Right hindlimb (tissue), 1 donor: ENCODE measurements around the gene DUOXA2.

Source experiments
- DNase-seq: peaks from one replicate; pipeline ENCODE4 v3.0.0-alpha.2; 2018

The DUOXA2 gene

DNA sequence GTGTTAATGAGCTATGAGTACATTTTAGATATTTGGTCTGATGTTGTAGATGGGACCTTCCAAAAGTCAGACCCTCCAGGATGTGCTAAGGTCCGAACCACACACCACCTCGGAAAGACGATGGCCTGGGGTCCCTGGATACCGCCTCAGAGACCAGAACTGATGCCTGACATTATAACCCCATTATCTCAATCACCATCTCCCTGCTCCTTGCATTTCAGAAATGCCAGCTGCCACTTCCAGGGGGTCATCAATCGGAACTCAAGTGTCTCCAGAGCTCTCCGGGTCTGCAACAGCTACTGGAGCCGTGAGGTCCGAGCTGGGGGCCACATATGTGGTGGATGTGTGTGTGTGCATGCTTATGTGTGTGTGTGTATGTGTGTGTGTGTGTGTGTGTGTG is 23.6 kb downstream of the DUOXA2 start:
- no peak for DNase-seq

GRCh38 chr15:45138814-45139765 is 25.0 kb downstream of the DUOXA2 start:
- DNase-seq, result no peak

DNA sequence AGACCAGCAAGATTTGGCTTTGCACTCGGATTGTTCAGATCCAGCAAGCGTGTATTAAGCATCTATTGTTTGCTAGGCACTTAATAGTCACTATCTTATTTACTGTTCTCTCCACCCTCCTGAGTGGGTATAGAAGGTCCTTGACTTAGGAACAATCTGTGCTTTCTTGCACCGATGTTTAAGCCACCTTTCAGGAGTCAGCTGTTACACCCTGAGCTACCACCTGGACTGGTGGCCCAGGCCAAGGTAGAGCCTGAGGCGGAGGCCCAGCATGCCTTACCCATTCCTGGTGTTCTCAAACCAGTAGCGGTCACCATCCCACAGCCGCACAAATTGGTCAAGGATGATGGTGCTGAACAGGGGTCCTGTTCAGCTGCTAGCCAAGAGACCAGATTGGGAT is 25.6 kb downstream of the DUOXA2 start:
- DNase-seq, result no peak

GRCh38 chr15:45140557-45141250 is 26.6 kb downstream of the DUOXA2 start:
- DNase-seq, result no peak

GRCh38 chr15:45141386-45141785 is 27.3 kb downstream of the DUOXA2 start:
- no peak for DNase-seq

DNA sequence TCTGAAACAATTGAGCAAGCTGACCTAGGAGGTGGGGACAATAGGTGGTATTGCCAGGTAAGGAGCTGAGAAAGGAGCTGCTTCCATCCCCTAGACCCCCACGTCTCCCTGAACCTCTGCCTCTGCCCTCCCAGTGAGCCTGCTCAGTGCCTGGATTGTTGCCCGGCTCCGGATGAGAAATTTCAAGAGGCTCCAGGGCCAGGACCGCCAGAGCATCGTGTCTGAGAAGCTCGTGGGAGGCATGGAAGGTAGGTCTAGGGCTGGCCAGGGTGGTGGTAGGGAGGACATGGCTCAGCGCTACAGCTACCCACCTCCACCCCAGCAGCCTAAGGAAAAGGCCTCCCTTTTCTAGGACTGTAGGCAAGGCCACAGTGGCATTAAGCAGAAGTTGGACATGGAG is 28.9 kb downstream of the DUOXA2 start:
- no peak for DNase-seq

DNA sequence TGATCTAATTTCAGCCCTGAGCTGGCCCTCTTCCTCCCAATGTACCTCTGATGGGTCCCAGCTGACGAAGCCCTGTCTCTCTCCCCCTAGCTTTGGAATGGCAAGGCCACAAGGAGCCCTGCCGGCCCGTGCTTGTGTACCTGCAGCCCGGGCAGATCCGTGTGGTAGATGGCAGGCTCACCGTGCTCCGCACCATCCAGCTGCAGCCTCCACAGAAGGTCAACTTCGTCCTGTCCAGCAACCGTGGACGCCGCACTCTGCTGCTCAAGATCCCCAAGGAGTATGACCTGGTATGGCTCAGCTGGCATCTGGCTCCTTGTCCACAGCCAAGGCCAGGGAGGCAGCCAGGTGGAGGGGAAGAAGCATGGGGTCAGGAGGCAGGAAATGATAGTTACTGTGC is 29.8 kb downstream of the DUOXA2 start:
- no peak for DNase-seq

DNA sequence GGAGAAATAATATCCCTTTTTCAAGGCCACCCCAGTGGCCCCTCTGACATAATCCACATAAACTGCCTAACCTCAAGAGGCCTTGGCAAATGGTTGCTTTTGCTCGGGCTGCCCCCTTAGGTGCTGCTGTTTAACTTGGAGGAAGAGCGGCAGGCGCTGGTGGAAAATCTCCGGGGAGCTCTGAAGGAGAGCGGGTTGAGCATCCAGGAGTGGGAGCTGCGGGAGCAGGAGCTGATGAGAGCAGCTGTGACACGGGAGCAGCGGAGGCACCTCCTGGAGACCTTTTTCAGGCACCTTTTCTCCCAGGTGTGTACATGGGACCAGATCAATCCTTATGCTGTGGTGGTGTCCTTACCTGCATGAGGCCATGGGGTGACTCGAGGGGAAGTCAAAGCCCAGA is 30.6 kb downstream of the DUOXA2 start:
- DNase-seq, result no peak

DNA sequence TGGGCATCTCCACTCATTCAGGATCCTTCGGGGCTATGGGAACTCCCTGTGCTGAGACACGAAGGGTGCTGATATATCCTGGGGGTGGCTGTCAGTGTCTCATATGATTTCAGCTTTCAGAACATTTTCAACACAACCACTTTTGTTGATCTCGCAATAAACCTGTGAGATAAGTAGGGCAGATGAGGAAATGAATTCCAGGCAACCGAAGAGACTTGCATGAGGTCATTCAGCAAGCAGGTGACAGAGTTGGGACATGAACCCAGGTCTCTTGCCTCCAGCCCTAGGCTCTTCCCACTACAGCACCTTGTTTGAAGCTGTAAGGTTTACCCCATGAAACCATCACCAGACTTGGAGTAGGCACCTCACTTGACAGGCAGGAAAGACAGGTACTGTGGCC is 32.3 kb downstream of the DUOXA2 start:
- DNase-seq, result no peak

GRCh38 chr15:45147606-45148005 is 33.5 kb downstream of the DUOXA2 start:
- no peak for DNase-seq

DNA sequence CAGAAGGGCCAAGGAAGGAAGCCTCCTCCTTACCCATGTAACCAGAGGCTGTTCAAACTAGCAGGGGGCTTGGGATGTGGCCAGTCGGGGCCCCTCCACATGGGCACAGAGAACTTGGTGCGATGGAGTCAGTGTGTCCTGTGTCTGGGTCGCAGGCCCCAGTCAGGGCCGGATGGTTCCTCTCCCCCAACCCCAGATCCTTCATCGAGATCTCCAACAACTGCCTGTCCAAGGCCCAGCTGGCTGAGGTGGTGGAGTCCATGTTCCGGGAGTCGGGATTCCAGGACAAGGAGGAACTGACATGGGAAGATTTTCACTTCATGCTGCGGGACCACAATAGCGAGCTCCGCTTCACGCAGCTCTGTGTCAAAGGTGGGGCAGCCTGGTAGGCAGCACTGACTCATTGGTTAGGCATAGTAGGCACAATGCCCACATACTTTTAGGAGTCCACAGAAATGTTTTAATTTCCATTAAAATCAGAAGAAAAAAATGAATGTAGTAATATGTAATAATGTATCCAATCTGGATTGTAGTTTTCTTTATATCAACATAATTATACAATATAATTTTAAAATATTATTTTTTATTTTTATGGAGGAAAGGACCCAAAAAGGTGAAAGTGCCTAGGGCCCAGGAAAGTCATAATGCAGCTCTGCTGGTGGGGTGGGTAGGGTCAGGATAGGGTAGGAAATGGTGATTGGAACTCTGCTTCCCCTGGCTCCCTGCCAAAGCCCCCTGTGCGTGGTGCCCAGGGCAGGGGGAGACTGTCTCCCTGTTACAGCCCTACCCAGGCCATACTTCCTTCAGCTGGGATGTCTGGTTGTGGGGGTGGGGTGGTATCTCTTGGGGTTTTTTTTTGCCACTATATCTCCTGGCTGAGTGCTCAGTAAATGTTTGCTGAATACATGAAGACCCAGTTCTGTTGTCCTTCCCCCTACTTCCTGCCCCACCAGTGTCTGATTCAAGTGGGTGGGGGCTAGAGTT is 34.2 kb downstream of the DUOXA2 start:
- DNase-seq, result no peak

DNA sequence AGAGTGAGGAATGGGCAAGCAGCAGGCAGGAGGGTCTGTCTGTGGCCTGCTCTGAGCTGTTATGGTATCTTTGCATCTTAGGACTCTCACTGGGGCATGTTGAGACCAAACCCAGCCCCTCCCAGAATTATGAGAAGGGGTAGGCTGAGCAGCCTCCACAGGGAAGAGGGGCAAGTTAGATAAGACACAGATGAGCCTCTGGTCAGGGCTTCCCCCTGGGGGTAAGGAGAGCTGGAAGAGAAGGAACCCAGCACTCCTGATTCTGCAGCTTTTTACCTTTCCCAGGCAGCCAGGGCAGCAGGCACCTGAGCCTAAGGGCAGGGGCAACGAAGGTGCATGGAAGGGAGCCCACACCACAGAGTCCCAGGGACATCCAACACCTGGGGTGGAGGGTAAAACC is 34.9 kb downstream of the DUOXA2 start:
- no peak for DNase-seq

DNA sequence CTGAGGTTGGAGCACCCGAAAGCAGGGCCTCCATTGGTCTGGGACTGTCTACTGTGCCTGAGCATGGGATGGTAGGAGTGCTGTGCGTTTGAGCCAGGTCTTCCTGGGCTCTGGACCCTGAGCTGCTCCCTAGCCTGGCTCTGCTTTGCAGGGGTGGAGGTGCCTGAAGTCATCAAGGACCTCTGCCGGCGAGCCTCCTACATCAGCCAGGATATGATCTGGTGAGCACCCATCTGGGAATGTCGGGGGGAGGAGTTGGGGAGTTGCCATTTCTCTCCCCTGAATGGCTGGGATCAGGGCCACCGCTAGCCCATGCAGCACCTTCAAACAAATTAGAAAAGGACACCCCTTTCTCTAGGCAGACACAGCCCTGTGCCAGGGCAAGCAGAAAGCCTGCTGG is 36.4 kb downstream of the DUOXA2 start:
- DNase-seq, result no peak

- DNase-seq, result no peak
Observed at GRCh38 chr15:45150997-45151396, 36.9 kb downstream of the DUOXA2 start.

GRCh38 chr15:45151998-45152828 is 38.1 kb downstream of the DUOXA2 start:
- no peak for DNase-seq

GRCh38 chr15:45155739-45156138 is 41.6 kb downstream of the DUOXA2 start:
- DNase-seq, result no peak

DNA sequence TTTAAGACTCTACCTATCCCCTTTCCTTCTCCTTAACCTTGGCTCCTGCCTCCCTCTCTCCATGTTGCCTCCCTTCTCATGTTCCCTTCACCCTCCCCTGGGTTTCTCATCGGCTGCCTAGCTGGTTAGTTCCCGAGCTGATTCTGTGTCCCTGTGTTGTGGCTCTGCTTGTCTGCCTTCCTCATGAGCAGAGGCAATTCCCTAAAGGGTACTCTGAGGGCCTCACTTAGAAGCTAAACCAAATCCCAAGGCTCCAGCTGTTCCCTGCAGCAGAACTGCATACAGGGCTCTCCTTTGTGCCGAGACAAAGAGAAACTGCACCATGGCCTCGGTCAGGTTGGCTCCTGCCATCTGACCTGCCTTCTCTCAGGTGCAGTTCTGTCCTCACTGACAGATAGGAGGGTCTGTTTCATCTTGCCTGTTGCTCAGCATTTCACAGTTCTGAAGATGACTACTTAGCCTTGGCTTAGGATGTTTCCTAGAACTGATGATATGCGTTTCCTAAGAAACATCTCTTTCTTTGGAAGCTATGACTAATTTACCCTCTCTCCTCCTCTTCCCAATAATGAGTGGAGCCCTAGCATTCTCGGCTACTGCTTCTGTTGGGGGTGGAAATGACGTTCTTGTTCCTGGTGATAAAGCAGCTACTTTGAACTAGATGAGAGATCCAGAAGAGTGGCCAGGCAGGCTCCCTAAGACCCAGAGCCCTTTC is 42.8 kb downstream of the DUOXA2 start:
- DNase-seq, result no peak

DNA sequence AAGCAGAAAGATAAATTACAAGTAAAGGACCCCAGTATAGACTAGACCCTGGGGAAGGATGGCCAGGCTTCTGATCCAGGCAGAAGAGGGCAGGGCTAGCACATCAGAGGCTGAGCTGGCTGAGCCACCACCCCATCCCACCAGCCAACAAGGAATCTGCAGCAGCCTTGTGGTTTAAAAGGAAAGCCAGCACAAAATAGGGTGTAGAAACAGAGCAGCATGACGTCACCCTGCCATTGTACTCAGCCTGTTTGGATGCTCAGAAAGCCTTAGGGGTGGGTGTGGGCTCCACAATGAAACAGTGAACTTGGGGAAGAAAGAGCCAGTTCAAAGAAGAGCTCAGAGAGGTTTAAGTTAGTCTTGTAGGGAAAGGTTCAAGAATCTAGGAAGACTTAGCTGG is 43.8 kb downstream of the DUOXA2 start:
- no peak for DNase-seq

DNA sequence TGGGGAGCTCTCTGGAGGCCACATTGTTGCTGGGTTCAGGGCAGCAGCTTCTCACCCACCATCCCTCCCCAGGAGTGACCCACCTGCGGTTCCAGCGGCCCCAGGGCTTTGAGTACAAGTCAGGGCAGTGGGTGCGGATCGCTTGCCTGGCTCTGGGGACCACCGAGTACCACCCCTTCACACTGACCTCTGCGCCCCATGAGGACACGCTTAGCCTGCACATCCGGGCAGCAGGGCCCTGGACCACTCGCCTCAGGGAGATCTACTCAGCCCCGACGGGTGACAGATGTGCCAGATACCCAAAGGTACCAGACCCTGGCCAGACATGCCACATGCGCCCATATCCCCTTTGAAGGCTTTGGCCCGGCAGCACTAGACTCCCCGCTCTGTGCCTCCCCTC is 47.5 kb downstream of the DUOXA2 start:
- no peak for DNase-seq

GRCh38 chr15:45162771-45163507 is 48.8 kb downstream of the DUOXA2 start:
- DNase-seq, result peak; percentile 83

- no peak for DNase-seq
Observed at GRCh38 chr15:45163508-45163856, 49.4 kb downstream of the DUOXA2 start.
